Measurements from ENCODE around the gene ELL2. TPM values are rescaled to one million over a fixed set of nuclear protein-coding genes. Genes with fewer than 3 reads are reported as not detected.

The ELL2 gene
- polyA plus RNA-seq, 1 donor (not counting 4 experiments of a cell fraction or from before 2014, with no cell fraction given), result 100 TPM

DNA sequence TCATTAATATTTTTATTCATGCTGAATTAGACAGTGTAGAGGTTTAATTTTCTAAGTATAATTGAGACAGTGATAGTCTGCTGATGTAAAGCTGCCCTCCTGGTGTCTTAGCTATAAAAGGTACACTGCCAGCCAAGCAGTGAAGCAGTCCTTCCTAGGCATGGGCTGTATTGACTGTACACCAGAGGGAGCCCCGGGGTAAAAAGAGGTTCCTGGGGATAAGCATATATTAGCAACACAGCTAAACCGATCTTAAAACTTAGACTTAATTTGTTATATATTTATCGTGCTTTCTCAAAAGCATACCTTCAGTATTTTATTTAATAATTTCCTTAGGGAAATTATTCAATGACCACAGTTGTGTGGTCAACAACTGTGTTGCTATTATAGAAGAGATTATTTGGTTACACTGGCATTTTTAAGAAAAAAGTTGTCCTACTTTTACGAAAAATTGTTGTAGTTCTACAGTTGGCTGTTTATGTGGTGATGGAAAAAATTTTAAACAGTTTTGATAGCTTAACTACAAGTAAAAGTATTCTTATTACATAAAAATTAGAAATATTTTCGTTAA, 68.8 kb downstream of the ELL2 start:
- FAIRE-seq, result no peak
- Histone ChIP-seq H3K36me3 (ENCODE audit: control insufficient read depth in 2 of 2, extremely low read depth in 1 of 2, insufficient read depth in 2 of 2, low read length in 2 of 2) (peaks cover 48 to 59% of the 10 kb centered on the region in 2 experiments), H3K79me2 (ENCODE audit: control insufficient read depth, insufficient read depth, low read length) (peaks cover 13% of the 10 kb centered on the region), H3K9ac (ENCODE audit: control insufficient read depth, extremely low read depth, insufficient read depth, low read length) (no peak overlapping the region), H3K27me3 (ENCODE audit: control insufficient read depth, extremely low read depth, insufficient read depth, low read length) (no peaks in the 10 kb centered on the region), H3K4me1 (ENCODE audit: control insufficient read depth, extremely low read depth, insufficient read depth, low read length) (no peaks in the 10 kb centered on the region), H3K9me3 (ENCODE audit: control insufficient read depth, low read depth, low read length) (no peaks in the 10 kb centered on the region), H3K4me3 (ENCODE audit: control insufficient read depth in 2 of 3, extremely low read depth in 1 of 3, insufficient read depth in 2 of 3, low read depth in 1 of 3, low read length in 3 of 3) (no peak overlapping the region), H3K4me2 (ENCODE audit: control insufficient read depth, extremely low read depth, insufficient read depth, low read depth, low read length) (no peak overlapping the region), H3K27ac (ENCODE audit: control insufficient read depth, insufficient read depth, low read length) (no peak overlapping the region), H2AFZ (ENCODE audit: control insufficient read depth, low read length) (no peak overlapping the region), H3K9me1 (ENCODE audit: control insufficient read depth, extremely low read depth, insufficient read depth, low read length) (no peaks in the 10 kb centered on the region), H4K20me1 (ENCODE audit: control insufficient read depth, extremely low read depth, insufficient read depth, low read length) (no peaks in the 10 kb centered on the region)
- TF ChIP-seq, protein P1, sequence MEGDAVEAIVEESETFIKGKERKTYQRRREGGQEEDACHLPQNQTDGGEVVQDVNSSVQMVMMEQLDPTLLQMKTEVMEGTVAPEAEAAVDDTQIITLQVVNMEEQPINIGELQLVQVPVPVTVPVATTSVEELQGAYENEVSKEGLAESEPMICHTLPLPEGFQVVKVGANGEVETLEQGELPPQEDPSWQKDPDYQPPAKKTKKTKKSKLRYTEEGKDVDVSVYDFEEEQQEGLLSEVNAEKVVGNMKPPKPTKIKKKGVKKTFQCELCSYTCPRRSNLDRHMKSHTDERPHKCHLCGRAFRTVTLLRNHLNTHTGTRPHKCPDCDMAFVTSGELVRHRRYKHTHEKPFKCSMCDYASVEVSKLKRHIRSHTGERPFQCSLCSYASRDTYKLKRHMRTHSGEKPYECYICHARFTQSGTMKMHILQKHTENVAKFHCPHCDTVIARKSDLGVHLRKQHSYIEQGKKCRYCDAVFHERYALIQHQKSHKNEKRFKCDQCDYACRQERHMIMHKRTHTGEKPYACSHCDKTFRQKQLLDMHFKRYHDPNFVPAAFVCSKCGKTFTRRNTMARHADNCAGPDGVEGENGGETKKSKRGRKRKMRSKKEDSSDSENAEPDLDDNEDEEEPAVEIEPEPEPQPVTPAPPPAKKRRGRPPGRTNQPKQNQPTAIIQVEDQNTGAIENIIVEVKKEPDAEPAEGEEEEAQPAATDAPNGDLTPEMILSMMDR (optimal IDR thresholded peaks at IDR 0.05 in 1 of 3, IDR thresholded peaks at IDR 0.05 in 1 of 3, conservative IDR thresholded peaks at IDR 0.05 in 1 of 3; ENCODE audit: extremely low read depth in 1 of 3, insufficient read depth in 2 of 3, low read length in 3 of 3), result peak; percentile 25 to 53 (median 27)
- TF ChIP-seq EZH2 (IDR thresholded peaks at IDR 0.05; ENCODE audit: low read length), result no peak
- dilution Hi-C loops (cut with MboI; ENCODE audit: extremely low pct_ligation_motif_present, low sequenced_read_pairs), result no loop called here
- DNase-seq (ENCODE audit: low read depth, low spot score), result no peak

DNA sequence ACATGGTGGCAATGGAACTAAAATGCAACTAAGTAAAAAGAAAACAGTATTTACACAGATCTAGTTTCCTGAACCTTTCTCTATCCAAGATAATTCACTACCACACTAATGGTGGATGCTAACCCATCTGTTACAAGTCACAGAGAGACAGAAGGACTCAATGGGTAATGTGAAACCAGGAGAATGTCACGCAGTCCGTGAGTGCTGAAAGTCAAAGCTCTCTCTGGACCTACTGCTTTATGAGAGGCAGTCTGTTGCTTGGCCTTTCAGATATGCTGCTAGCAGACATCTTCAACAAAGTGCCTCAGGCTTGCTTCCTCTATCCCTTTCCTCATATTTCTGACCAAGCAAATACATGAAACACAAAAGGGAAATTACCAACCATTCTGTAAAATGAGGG, 70.2 kb downstream of the ELL2 start:
- Histone ChIP-seq H3K4me3 (ENCODE audit: control insufficient read depth in 2 of 3, extremely low read depth in 1 of 3, insufficient read depth in 2 of 3, low read depth in 1 of 3, low read length in 3 of 3) (no peak overlapping the region), H3K9me1 (ENCODE audit: control insufficient read depth, extremely low read depth, insufficient read depth, low read length) (no peaks in the 10 kb centered on the region), H3K9me3 (ENCODE audit: control insufficient read depth, low read depth, low read length) (no peaks in the 10 kb centered on the region), H3K27ac (ENCODE audit: control insufficient read depth, insufficient read depth, low read length) (no peak overlapping the region), H3K79me2 (ENCODE audit: control insufficient read depth, insufficient read depth, low read length) (peaks cover 6% of the 10 kb centered on the region), H3K9ac (ENCODE audit: control insufficient read depth, extremely low read depth, insufficient read depth, low read length) (no peak overlapping the region), H3K27me3 (ENCODE audit: control insufficient read depth, extremely low read depth, insufficient read depth, low read length) (no peaks in the 10 kb centered on the region), H4K20me1 (ENCODE audit: control insufficient read depth, extremely low read depth, insufficient read depth, low read length) (no peaks in the 10 kb centered on the region), H3K36me3 (ENCODE audit: control insufficient read depth in 2 of 2, extremely low read depth in 1 of 2, insufficient read depth in 2 of 2, low read length in 2 of 2) (peaks cover 40 to 50% of the 10 kb centered on the region in 2 experiments), H3K4me2 (ENCODE audit: control insufficient read depth, extremely low read depth, insufficient read depth, low read depth, low read length) (no peak overlapping the region), H3K4me1 (ENCODE audit: control insufficient read depth, extremely low read depth, insufficient read depth, low read length) (no peaks in the 10 kb centered on the region), H2AFZ (ENCODE audit: control insufficient read depth, low read length) (no peak overlapping the region)
- TF ChIP-seq, protein P1 (optimal IDR thresholded peaks at IDR 0.05 in 1 of 3, IDR thresholded peaks at IDR 0.05 in 1 of 3, conservative IDR thresholded peaks at IDR 0.05 in 1 of 3; ENCODE audit: extremely low read depth in 1 of 3, insufficient read depth in 2 of 3, low read length in 3 of 3), result no peak
- no peak for TF ChIP-seq EZH2 (IDR thresholded peaks at IDR 0.05; ENCODE audit: low read length)
- no peak for DNase-seq (ENCODE audit: low read depth, low spot score)
- dilution Hi-C loops (cut with MboI; ENCODE audit: extremely low pct_ligation_motif_present, low sequenced_read_pairs), result no loop called here
- peak; percentile 5 for FAIRE-seq
